ENCODE data around the gene MROH8.

GRCh38 chr20:37081717-37082289, 97.5 kb downstream of the MROH8 start:
- TF ChIP-seq, protein P1, sequence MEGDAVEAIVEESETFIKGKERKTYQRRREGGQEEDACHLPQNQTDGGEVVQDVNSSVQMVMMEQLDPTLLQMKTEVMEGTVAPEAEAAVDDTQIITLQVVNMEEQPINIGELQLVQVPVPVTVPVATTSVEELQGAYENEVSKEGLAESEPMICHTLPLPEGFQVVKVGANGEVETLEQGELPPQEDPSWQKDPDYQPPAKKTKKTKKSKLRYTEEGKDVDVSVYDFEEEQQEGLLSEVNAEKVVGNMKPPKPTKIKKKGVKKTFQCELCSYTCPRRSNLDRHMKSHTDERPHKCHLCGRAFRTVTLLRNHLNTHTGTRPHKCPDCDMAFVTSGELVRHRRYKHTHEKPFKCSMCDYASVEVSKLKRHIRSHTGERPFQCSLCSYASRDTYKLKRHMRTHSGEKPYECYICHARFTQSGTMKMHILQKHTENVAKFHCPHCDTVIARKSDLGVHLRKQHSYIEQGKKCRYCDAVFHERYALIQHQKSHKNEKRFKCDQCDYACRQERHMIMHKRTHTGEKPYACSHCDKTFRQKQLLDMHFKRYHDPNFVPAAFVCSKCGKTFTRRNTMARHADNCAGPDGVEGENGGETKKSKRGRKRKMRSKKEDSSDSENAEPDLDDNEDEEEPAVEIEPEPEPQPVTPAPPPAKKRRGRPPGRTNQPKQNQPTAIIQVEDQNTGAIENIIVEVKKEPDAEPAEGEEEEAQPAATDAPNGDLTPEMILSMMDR (IDR thresholded peaks at IDR 0.05): no peak
- TF ChIP-seq POLR2A (IDR thresholded peaks at IDR 0.05): no peak
